ENCODE measurements around the gene LIN52. TPM values are rescaled to one million over a fixed set of nuclear protein-coding genes. Genes with fewer than 3 reads are reported as not detected.

Gene LIN52
- total RNA-seq, 1 experiment from 2014 or later: 11.0 TPM

DNA sequence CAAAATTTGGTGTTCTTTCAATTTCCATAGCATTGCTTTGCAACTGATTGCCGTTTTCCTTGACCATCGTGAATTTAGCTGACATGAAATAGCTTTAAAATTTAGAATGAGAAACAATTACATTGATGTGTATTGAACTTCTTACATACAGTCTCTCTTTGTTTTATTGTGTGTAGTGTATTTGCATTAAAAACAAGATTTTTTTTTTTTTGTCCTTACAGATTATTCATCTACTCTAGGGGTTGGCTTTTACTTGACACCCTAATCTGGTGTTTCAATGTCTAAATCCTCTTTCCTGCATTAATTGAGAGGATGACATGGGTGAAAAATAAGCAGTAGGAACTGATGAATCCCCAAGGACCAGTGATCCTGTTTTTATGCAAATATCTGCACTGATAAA lies 20.6 kb downstream of the LIN52 start:
- no peak overlapping the region for H4K5ac ChIP-seq (ENCODE audit: insufficient read length, low read depth, low read length)
- Mint-ChIP-seq H3K27me3 (ENCODE audit: low read depth) (no peaks in the 10 kb centered on the region), H3K36me3 (ENCODE audit: insufficient read depth in 1 of 3, low read depth in 3 of 3) (peaks cover 18 to 44% (median 34%) of the 10 kb centered on the region in 3 experiments; a peak in 6 of 7 replicates), H3K4me3 (no peak overlapping the region), H3K27ac (no peak overlapping the region), H3K9me3 (no peaks in the 10 kb centered on the region), H3K4me1 (no peaks in the 10 kb centered on the region)
- H2BK15ac ChIP-seq (ENCODE audit: low read depth, low read length): no peak overlapping the region
- DNase-seq: no peak
- H3K9me3 ChIP-seq (ENCODE audit: control insufficient read depth, low read depth, low read length): no peaks in the 10 kb centered on the region
- H3K79me1 ChIP-seq (ENCODE audit: insufficient read depth, low read depth, low read length, poor library complexity, severe bottlenecking): no peaks in the 10 kb centered on the region
- no peak overlapping the region for H4K91ac ChIP-seq (ENCODE audit: insufficient read length, low read depth, low read length)
- no peak overlapping the region for H3T11ph ChIP-seq (ENCODE audit: low read length)
- no peak overlapping the region for H2AFZ ChIP-seq (ENCODE audit: low read length)
- TF ChIP-seq, protein P1, sequence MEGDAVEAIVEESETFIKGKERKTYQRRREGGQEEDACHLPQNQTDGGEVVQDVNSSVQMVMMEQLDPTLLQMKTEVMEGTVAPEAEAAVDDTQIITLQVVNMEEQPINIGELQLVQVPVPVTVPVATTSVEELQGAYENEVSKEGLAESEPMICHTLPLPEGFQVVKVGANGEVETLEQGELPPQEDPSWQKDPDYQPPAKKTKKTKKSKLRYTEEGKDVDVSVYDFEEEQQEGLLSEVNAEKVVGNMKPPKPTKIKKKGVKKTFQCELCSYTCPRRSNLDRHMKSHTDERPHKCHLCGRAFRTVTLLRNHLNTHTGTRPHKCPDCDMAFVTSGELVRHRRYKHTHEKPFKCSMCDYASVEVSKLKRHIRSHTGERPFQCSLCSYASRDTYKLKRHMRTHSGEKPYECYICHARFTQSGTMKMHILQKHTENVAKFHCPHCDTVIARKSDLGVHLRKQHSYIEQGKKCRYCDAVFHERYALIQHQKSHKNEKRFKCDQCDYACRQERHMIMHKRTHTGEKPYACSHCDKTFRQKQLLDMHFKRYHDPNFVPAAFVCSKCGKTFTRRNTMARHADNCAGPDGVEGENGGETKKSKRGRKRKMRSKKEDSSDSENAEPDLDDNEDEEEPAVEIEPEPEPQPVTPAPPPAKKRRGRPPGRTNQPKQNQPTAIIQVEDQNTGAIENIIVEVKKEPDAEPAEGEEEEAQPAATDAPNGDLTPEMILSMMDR (conservative IDR thresholded peaks at IDR 0.05): no peak
- H4K20me1 ChIP-seq (ENCODE audit: control insufficient read depth, insufficient read depth, insufficient read length): no peaks in the 10 kb centered on the region
- no CpG with 5 or more reads among the region's 2 CpGs for WGBS (ENCODE audit: extremely low coverage, insufficient read length, low lambda C conversion rate)
- no peak overlapping the region for H2BK12ac ChIP-seq (ENCODE audit: insufficient read length, low read depth, low read length)
- H2AK5ac ChIP-seq (ENCODE audit: insufficient read length, low read length): no peak overlapping the region
- no peaks in the 10 kb centered on the region for H3K4me1 ChIP-seq (ENCODE audit: insufficient read depth, low read length)
- no peak overlapping the region for H3K27ac ChIP-seq (ENCODE audit: insufficient read length, low read depth, low read length)
- no peak overlapping the region for H2BK5ac ChIP-seq (ENCODE audit: insufficient read length, low read length)
- no peaks in the 10 kb centered on the region for H3K79me2 ChIP-seq (ENCODE audit: insufficient read depth, low read length)
- H4K8ac ChIP-seq (replicated peaks; ENCODE audit: insufficient read length, low read depth, low read length): no peak overlapping the region
- H3K56ac ChIP-seq (ENCODE audit: insufficient read length, low read depth, low read length): no peak overlapping the region
- no peak overlapping the region for H2BK20ac ChIP-seq (ENCODE audit: low read depth, low read length, poor library complexity, severe bottlenecking)
- H2BK120ac ChIP-seq (ENCODE audit: low read depth, low read length, poor library complexity, severe bottlenecking): no peak overlapping the region
- no peak overlapping the region for H3K9ac ChIP-seq (ENCODE audit: extremely low read depth, insufficient read length, low read length)
- no peak overlapping the region for H3K4me2 ChIP-seq (ENCODE audit: insufficient read depth, insufficient read length, low read length)
- no peak overlapping the region for H3K4ac ChIP-seq (ENCODE audit: low read depth, low read length)
- no peaks in the 10 kb centered on the region for H3K23me2 ChIP-seq (ENCODE audit: insufficient read length, low read depth, low read length, poor library complexity, severe bottlenecking)
- H3K27me3 ChIP-seq (ENCODE audit: insufficient read depth, low read length): no peaks in the 10 kb centered on the region
- no peak overlapping the region for H3K18ac ChIP-seq (ENCODE audit: insufficient read length, low read depth, low read length)
- H3K23ac ChIP-seq (ENCODE audit: insufficient read length, low read depth, low read length): no peak overlapping the region
- no peak overlapping the region for H3K14ac ChIP-seq (ENCODE audit: insufficient read depth, low read length)

Data from H9 (cell line).